HuH-7 (cell line): ENCODE data around the gene SAXO2.
"Not testable (repeated sequence)": the region's sequence is repeated elsewhere in the genome, so short reads cannot be mapped to it uniquely, and the experiment has no call there.

Experiments
- DNase-seq: peaks from one replicate; pipeline ENCODE4 v3.0.0; 2011; ENCODE audit warnings: low spot score

The SAXO2 gene, protein sequence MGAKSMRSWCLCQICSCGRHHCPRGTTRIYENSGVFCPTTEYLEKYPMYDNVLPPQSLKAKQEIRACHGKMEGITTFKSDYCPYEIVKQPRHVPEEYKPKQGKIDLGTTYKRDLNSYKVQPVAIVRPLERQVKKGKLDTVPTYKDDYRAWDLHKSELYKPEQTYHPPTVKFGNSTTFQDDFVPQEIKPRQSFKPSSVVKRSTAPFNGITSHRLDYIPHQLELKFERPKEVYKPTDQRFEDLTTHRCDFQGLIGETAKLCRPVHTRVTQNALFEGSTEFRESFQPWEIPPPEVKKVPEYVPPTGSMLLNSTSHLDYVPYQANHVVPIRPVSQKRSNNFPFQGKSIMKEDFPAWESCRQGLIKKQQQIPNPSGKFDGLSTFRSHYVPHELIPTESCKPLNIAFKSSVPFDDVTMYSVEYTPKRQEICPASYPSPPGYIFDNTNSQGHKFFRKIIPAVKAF

GRCh38 chr15:82262422-82263026 lies at the start of gene SAXO2, which contains the start of gene EFL1:
TSS of gene SAXO2 (plus strand) at chr15:82262818. CDS start at chr15:82262880, 62 bp downstream.
TSS of gene EFL1 (minus strand) at chr15:82262734. CDS start at chr15:82261778, 956 bp downstream.
- DNase-seq = peak; percentile 76

- not testable (repeated sequence) for DNase-seq
Observed at GRCh38 chr15:82216092-82216491, 46.5 kb upstream of the SAXO2 start.

GRCh38 chr15:82221535-82221934 lies 41.1 kb upstream of the SAXO2 start:
- peak; percentile 29 for DNase-seq

GRCh38 chr15:82228750-82229149 lies 33.9 kb upstream of the SAXO2 start:
- DNase-seq = no peak

DNA sequence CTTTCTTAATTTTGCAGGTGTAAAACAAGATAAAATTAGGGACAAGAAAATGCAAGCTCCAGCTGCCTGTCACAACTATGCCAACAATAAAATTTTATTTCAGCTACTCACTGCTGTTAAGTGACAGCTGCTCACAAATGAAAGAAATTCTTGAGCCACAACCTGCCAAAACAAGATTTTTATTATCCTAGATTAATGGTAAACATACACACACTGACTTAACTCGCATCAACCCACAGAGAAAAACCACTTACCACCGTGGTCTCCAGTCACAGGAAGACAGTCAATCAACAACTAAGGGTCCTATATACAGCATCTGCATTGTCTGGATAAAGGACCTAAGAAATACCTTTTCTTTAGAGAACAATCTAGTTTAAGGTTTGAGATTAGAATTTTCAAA lies 31.4 kb upstream of the SAXO2 start:
- no peak for DNase-seq

- DNase-seq = no peak
Observed at GRCh38 chr15:82231842-82232241, 30.8 kb upstream of the SAXO2 start.

DNA sequence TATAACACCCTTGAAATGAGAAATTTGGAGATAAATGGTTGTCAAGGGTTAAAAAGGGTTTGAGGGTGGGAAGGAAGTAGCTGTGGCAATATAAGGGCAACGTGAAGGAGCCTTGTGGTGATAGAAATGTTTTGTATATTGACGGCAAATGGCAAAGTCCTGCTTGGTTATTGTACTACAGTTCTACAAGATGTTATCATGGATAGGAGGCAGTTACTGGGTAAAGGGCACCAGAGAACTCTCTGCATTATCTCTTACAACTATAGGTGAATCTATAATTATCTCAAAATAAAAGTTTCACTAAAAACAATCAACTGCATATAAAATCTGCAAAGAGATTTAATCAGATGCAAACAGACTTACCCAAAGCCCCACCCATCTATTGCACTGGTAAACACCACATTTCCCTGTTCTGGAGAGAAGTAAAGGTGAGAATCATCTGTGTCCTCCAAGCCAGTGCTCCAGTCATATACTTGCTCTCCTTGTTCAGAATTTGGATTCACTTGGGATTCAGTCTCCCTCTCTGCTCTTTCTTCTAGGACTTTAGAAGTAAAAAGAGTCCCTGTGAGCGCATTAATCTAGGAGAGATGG lies 24.6 kb upstream of the SAXO2 start:
- not testable (repeated sequence) for DNase-seq

- no peak for DNase-seq
Observed at GRCh38 chr15:82239685-82240391, 22.8 kb upstream of the SAXO2 start.

- DNase-seq = not testable (repeated sequence)
Observed at GRCh38 chr15:82241836-82242499, 20.6 kb upstream of the SAXO2 start.

DNA sequence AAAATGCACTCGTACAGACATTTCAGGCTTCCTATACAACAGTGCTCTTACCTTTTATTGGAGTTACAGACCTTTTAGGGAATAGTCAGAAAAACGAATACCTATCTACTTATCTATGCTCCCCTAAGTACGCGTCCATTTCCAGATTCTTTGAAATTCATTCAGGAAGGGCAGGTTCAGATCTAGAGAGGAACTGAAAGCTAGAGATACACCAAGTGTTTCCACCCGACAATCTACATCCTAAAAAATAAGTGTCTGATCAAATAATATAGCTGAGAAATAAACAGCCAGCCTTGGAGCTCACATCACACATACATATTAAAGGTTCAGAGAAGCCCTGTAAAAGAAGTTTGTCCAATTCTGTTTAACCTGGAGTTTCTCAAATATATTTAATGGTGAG lies 19.0 kb upstream of the SAXO2 start:
- DNase-seq = not testable (repeated sequence)

GRCh38 chr15:82245956-82246355 lies 16.7 kb upstream of the SAXO2 start:
- not testable (repeated sequence) for DNase-seq

DNA sequence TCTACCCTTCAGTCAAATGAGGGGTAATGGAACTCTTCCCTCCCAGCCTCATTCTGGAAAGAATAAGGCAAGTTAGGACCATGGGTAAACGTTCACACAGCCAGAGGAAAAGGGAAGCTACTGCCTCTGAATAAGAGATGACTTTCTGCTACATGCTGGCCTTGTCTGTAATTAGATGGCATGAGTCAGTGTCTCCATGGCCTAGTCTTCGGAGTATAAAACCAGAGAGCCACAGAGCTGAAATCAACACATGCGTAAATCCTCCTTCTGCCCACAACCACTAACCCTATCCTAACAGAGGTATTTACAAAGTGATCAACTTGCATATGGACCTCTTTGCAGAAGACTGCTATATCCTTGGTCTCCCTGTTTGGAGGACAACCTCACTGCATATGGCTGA lies 14.4 kb upstream of the SAXO2 start:
- not testable (repeated sequence) for DNase-seq

- DNase-seq = peak; percentile 14
Observed at GRCh38 chr15:82261566-82262421, 824 bp upstream of the SAXO2 start.

DNA sequence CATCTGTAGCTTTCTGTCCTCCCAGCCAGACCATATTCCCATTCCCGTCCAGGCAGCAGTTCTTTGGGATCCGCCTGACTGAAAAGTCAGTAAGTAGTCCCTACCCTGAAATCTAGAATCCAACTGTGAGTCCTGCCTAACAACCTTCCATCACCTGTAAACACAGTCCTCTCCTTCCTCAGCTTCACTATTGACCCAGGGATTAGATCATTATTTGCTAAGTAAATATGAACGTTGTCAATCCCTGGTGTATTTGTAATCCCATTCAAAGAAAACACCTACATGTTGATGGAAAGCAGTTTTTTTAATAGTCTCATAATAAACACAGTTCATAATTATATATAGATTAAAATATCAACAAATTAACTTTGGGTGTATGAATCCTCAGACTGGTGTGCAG lies 732 bp downstream of the SAXO2 start:
- peak; percentile 77 for DNase-seq

DNA sequence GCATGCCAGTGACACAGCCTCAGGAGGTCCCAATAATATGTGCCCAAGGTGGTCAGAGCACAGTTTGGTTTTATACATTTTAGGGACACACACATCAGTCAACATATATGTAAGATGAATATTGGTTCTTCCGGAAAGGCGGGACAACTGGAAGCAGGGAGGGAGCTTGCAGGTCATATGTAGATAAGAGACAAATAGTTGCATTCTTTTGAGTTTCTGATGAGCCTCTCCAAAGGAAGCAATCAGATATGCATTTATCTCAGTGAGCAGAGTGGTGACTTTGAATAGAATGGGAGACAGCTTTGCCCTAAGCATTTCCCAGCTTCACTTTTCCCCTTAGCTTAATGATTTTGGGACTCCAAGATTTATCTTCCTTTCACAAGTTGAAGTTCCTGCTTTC lies 4.5 kb downstream of the SAXO2 start:
- not testable (repeated sequence) for DNase-seq

DNA sequence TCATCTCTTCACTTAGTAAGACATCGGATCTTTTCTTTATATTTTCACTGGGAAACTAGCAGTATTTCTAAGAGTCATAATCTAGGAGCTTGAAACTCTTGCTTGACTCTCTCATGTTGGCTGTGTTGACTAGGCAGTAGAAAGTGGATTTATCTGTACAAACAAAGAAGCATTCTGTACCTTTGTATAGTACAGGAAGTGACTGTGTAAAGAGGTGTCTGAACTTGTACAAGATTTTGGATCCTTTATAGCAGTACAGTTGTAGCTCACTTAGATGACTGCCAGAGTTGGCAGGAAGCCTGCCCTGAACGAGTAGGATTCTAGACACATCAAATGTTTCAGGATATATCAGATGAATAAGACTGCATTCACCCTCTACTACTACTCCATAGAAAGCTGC lies 5.8 kb downstream of the SAXO2 start:
- not testable (repeated sequence) for DNase-seq

- no peak for DNase-seq
Observed at GRCh38 chr15:82272154-82272553, 9.5 kb downstream of the SAXO2 start.

GRCh38 chr15:82275410-82275809 lies 12.8 kb downstream of the SAXO2 start:
- no peak for DNase-seq

DNA sequence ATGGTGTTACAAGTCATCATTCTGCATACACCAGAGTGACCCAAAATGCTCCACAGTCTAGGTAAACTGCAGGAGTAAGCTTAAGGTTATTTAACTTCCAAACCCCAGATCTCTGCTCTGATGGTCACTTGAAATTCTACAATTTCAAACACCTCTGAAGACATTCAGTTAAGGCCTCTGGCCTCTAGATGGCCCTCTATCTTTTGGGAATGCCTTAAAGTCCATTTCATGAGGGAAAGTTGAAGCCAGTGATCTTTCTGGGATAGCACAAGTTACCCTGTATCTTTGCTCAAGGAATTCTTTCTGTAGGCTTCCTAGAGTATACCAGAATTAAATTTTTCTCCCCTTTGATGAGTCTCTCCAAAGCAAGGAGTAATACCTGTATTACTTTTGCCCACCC lies 18.7 kb downstream of the SAXO2 start:
- DNase-seq = not testable (repeated sequence)

GRCh38 chr15:82282386-82282785 lies 19.8 kb downstream of the SAXO2 start:
- DNase-seq = not testable (repeated sequence)

GRCh38 chr15:82284381-82284780 lies 21.8 kb downstream of the SAXO2 start:
- DNase-seq = not testable (repeated sequence)
